PFSK-1 (cell line): Measurements from ENCODE around the gene ARHGEF10L.

ENCODE experiments used
- FOXP2 ChIP-seq: optimal IDR thresholded peaks from 2 replicates; pipeline ENCODE3; 2011; ENCODE audit warnings: borderline replicate concordance, control low read depth, inconsistent platforms; ENCODE audit not compliant: insufficient read depth; ENCODE audit errors: extremely low read length, extremely low read depth
- POLR2AphosphoS5 ChIP-seq: IDR thresholded peaks from 2 replicates; pipeline ENCODE4 v1.6.1; 2012; ENCODE audit warnings: low read depth, mild to moderate bottlenecking, control low read depth, low read length, moderate library complexity
- REST ChIP-seq, 2 experiments: IDR thresholded peaks; 2 replicates each; pipeline versions ENCODE4 v1.6.1 to v1.8.0; 2011 to 2012; ENCODE audit warnings: low read depth in 2 of 2, low read length in 2 of 2, control low read depth in 1 of 2, inconsistent platforms in 1 of 2, mild to moderate bottlenecking in 1 of 2, moderate library complexity in 1 of 2; ENCODE audit not compliant: insufficient read depth in 1 of 2
- SIN3A ChIP-seq: IDR thresholded peaks from 2 replicates; pipeline ENCODE4 v1.6.1; 2012; ENCODE audit warnings: mild to moderate bottlenecking, low read length, moderate library complexity, borderline replicate concordance; ENCODE audit not compliant: insufficient read depth
- TAF1 ChIP-seq: IDR thresholded peaks from 2 replicates; pipeline ENCODE4 v1.6.1; 2012; ENCODE audit warnings: low read length, control low read depth, borderline replicate concordance; ENCODE audit not compliant: insufficient read depth

The ARHGEF10L gene

GRCh38 chr1:17561247-17561548 is 21.7 kb downstream of the ARHGEF10L start:
- TF ChIP-seq REST (IDR thresholded peaks at IDR 0.05; ENCODE audit: insufficient read depth in 1 of 2, low read depth in 2 of 2, low read length in 2 of 2): no peak
- no peak for TF ChIP-seq POLR2AphosphoS5
- no peak for TF ChIP-seq SIN3A
- TF ChIP-seq FOXP2: no peak
- TF ChIP-seq TAF1: no peak

DNA sequence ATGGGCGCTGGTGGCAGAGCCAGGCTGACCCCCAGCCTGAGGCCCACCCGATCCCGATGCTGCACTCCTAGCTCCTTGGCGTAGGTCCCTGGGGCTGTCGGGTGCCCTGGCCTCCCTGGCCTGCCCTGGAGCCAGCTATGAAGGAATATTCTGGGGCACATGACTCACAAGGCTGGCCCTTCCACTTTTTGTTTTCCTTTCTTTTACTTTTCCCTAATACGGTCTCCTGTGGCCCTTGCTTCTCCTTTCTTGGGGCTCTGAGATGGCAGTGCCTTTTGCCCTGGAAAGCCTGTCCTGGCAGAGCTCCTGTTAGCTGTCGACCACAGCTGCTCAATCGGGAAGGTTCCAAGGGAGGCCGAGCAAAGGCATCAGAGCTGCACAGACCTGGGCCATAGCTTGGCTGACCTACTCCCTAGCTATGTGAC is 22.1 kb downstream of the ARHGEF10L start:
- TF ChIP-seq REST (IDR thresholded peaks at IDR 0.05; ENCODE audit: insufficient read depth in 1 of 2, low read depth in 2 of 2, low read length in 2 of 2) (no peak), FOXP2 (no peak), TAF1 (no peak), POLR2AphosphoS5 (no peak), SIN3A (no peak)

GRCh38 chr1:17562375-17562774 is 22.9 kb downstream of the ARHGEF10L start:
- TF ChIP-seq SIN3A: no peak
- no peak for TF ChIP-seq FOXP2
- no peak for TF ChIP-seq REST (IDR thresholded peaks at IDR 0.05; ENCODE audit: insufficient read depth in 1 of 2, low read depth in 2 of 2, low read length in 2 of 2)
- TF ChIP-seq TAF1: no peak
- no peak for TF ChIP-seq POLR2AphosphoS5

DNA sequence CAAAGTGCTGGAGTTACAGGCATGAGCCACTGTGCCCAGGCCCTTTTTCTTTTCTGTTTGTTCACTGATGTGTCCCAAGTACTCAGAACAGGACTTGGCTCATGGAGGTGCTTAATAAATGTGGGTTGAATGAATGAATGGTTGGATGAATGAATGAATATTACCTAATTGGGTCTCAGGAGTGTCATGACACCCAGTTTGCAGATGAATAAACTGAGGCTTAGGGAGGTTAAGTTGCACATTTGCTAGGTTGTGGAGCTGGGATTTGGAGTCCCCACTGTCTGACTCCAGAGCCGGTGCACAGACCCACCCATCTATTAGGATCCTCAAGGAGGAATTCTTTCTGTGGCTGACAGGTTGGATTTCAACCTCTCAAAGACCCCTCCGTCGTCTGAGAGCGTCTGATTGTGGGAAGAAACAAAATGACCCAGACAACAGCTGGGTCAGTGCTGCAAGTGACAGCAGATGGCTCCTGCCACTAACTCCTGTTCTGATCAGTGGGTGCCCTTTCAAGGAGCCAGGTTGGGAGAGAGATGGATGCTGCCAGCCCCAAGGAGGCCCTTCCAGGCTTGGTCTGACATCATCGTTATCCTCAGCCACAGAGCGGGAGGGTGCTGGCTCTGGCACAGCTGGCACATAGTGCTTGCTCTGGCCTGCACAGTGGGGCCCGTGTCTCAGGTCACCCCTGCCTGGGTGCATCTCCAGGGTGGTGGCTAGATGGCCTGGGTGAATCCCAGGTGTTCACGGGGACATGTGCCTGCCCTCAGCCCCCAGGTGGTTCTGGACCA is 24.2 kb downstream of the ARHGEF10L start:
- TF ChIP-seq REST (IDR thresholded peaks at IDR 0.05; ENCODE audit: insufficient read depth in 1 of 2, low read depth in 2 of 2, low read length in 2 of 2) (no peak), TAF1 (no peak), POLR2AphosphoS5 (no peak), FOXP2 (no peak), SIN3A (no peak)
